Measurements from ENCODE around the gene PLA2G4A. TPM values are rescaled to one million over a fixed set of nuclear protein-coding genes. Genes with fewer than 3 reads are reported as not detected.
A peak's percentile ranks its signal among the peaks of the same experiment; 100 is the strongest.

The PLA2G4A gene
- total and polyA plus RNA-seq, 2 donors (not counting 1 experiment from before 2014, with no cell fraction given), result 2.8 to 5.8 TPM

GRCh38 chr1:186923486-186923885, 94.7 kb downstream of the PLA2G4A start:
- no peak overlapping the region for H3K4me2 ChIP-seq (ENCODE audit: extremely low read depth, insufficient read depth, low read length)
- no peaks in the 10 kb centered on the region for H3K27me3 ChIP-seq (ENCODE audit: control insufficient read depth, insufficient read depth, low read length)
- no peak for DNase-seq (ENCODE audit: low read depth in 2 of 2)
- no peak overlapping the region for H3K9ac ChIP-seq (ENCODE audit: insufficient read depth, low read length)
- no peaks in the 10 kb centered on the region for H3K79me2 ChIP-seq (ENCODE audit: control insufficient read depth, insufficient read depth, low read length)
- no peak for TF ChIP-seq CTCF (conservative IDR thresholded peaks at IDR 0.05 in 1 of 2, IDR thresholded peaks at IDR 0.05 in 1 of 2; ENCODE audit: low read depth in 1 of 2, low read length in 2 of 2)
- TF ChIP-seq EZH2 (IDR thresholded peaks at IDR 0.05; ENCODE audit: low read length, missing control alignments), result no peak
- H3K9me3 ChIP-seq (ENCODE audit: control insufficient read depth, insufficient read depth, low read depth, low read length), result no peaks in the 10 kb centered on the region
- no peaks in the 10 kb centered on the region for H3K4me1 ChIP-seq (ENCODE audit: control insufficient read depth, extremely low read depth, insufficient read depth, low read length)
- no peak overlapping the region for H2AFZ ChIP-seq (ENCODE audit: low read length)
- H3K27ac ChIP-seq (ENCODE audit: insufficient read depth, low read length), result no peak overlapping the region
- no peaks in the 10 kb centered on the region for H3K36me3 ChIP-seq (ENCODE audit: control insufficient read depth, insufficient read depth, low read length)
- no peak overlapping the region for H3K4me3 ChIP-seq (replicated peaks in 1 of 4; ENCODE audit: control extremely low read depth in 1 of 4, insufficient read depth in 1 of 4, low read depth in 3 of 4, low read length in 4 of 4)
- H4K20me1 ChIP-seq (ENCODE audit: control insufficient read depth, extremely low read depth, insufficient read depth, low read length), result no peaks in the 10 kb centered on the region

- no peak overlapping the region for H3K27ac ChIP-seq (ENCODE audit: insufficient read depth, low read length)
- DNase-seq (ENCODE audit: low read depth in 2 of 2), result peak in 1 of 2 donors; percentile 4
- no peaks in the 10 kb centered on the region for H3K9me3 ChIP-seq (ENCODE audit: control insufficient read depth, insufficient read depth, low read depth, low read length)
- TF ChIP-seq CTCF (conservative IDR thresholded peaks at IDR 0.05 in 1 of 2, IDR thresholded peaks at IDR 0.05 in 1 of 2; ENCODE audit: low read depth in 1 of 2, low read length in 2 of 2), result no peak
- TF ChIP-seq EZH2 (IDR thresholded peaks at IDR 0.05; ENCODE audit: low read length, missing control alignments), result no peak
- H3K36me3 ChIP-seq (ENCODE audit: control insufficient read depth, insufficient read depth, low read length), result no peaks in the 10 kb centered on the region
- no peaks in the 10 kb centered on the region for H3K27me3 ChIP-seq (ENCODE audit: control insufficient read depth, insufficient read depth, low read length)
- no peaks in the 10 kb centered on the region for H3K79me2 ChIP-seq (ENCODE audit: control insufficient read depth, insufficient read depth, low read length)
- H3K4me1 ChIP-seq (ENCODE audit: control insufficient read depth, extremely low read depth, insufficient read depth, low read length), result no peaks in the 10 kb centered on the region
- no peaks in the 10 kb centered on the region for H4K20me1 ChIP-seq (ENCODE audit: control insufficient read depth, extremely low read depth, insufficient read depth, low read length)
- H3K4me3 ChIP-seq (replicated peaks in 1 of 4; ENCODE audit: control extremely low read depth in 1 of 4, insufficient read depth in 1 of 4, low read depth in 3 of 4, low read length in 4 of 4), result no peak overlapping the region
- no peak overlapping the region for H3K9ac ChIP-seq (ENCODE audit: insufficient read depth, low read length)
- no peak overlapping the region for H2AFZ ChIP-seq (ENCODE audit: low read length)
- H3K4me2 ChIP-seq (ENCODE audit: extremely low read depth, insufficient read depth, low read length), result no peak overlapping the region
These were observed 97.3 kb downstream of the PLA2G4A start for GRCh38 chr1:186925881-186926669.

GRCh38 chr1:186927884-186928283, 99.1 kb downstream of the PLA2G4A start:
- DNase-seq (ENCODE audit: low read depth in 2 of 2), result no peak
- Histone ChIP-seq H4K20me1 (ENCODE audit: control insufficient read depth, extremely low read depth, insufficient read depth, low read length) (no peaks in the 10 kb centered on the region), H3K9ac (ENCODE audit: insufficient read depth, low read length) (no peak overlapping the region), H3K79me2 (ENCODE audit: control insufficient read depth, insufficient read depth, low read length) (no peaks in the 10 kb centered on the region), H2AFZ (ENCODE audit: low read length) (no peak overlapping the region), H3K9me3 (ENCODE audit: control insufficient read depth, insufficient read depth, low read depth, low read length) (no peaks in the 10 kb centered on the region), H3K27ac (ENCODE audit: insufficient read depth, low read length) (no peak overlapping the region), H3K4me1 (ENCODE audit: control insufficient read depth, extremely low read depth, insufficient read depth, low read length) (no peaks in the 10 kb centered on the region), H3K36me3 (ENCODE audit: control insufficient read depth, insufficient read depth, low read length) (no peaks in the 10 kb centered on the region), H3K27me3 (ENCODE audit: control insufficient read depth, insufficient read depth, low read length) (no peaks in the 10 kb centered on the region), H3K4me3 (replicated peaks in 1 of 4; ENCODE audit: control extremely low read depth in 1 of 4, insufficient read depth in 1 of 4, low read depth in 3 of 4, low read length in 4 of 4) (no peak overlapping the region), H3K4me2 (ENCODE audit: extremely low read depth, insufficient read depth, low read length) (no peak overlapping the region)
- TF ChIP-seq CTCF (conservative IDR thresholded peaks at IDR 0.05 in 1 of 2, IDR thresholded peaks at IDR 0.05 in 1 of 2; ENCODE audit: low read depth in 1 of 2, low read length in 2 of 2) (no peak), EZH2 (IDR thresholded peaks at IDR 0.05; ENCODE audit: low read length, missing control alignments) (no peak)

All from fibroblast of lung (primary cell).